Measurements from ENCODE around the gene SEZ6L2.
"Not testable (repeated sequence)": the region's sequence is repeated elsewhere in the genome, so short reads cannot be mapped to it uniquely, and the experiment has no call there.

SEZ6L2 gene

DNA sequence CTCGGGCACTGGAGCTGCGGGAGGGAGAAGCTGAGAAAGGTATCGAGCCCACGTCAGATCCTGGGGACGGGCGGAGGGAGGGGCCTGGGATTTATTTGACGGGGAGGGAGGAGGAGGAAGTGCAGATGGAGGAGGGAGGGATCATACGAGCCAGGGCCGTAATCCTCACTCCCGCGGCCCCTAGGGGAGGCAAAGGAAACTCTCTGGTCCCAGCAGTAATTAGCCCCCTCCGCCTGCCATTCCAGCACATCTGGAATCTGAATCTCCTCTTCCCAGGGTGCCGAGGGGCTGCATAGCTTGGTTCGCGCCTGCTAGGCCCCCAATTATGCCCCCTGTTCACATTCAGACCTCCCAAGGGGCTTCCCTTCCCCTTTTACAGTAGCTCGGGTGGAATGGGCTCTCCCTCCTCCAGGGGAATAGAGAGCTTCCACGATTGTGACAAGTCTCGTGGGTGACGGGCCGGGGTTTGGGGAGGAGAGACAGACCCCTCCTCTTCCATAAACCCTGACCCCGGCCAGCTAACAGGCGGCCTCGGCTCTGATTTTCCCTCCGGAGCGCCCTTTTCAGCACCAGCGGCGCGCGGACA lies at the start of gene SEZ6L2:
Gene SEZ6L2 (minus strand): TSS at position 35 of the 586 bp plus-strand sequence. CDS start 531 bp downstream, outside the sequence.
- peaks cover 17% of the 10 kb centered on the region for H3K4me1 Mint-ChIP-seq (ENCODE audit: low read depth)
- DNase-seq = no peak
- peak within 1 kb of the TSS; percentile 84 for H3K4me3 Mint-ChIP-seq
- no peaks in the 10 kb centered on the region for H3K9me3 Mint-ChIP-seq
- H3K27me3 Mint-ChIP-seq = peaks cover 27% of the 10 kb centered on the region
- no peaks in the 10 kb centered on the region for H3K36me3 Mint-ChIP-seq (ENCODE audit: low read depth)
- peak within 1 kb of the TSS; percentile 75 for H3K27ac Mint-ChIP-seq

DNA sequence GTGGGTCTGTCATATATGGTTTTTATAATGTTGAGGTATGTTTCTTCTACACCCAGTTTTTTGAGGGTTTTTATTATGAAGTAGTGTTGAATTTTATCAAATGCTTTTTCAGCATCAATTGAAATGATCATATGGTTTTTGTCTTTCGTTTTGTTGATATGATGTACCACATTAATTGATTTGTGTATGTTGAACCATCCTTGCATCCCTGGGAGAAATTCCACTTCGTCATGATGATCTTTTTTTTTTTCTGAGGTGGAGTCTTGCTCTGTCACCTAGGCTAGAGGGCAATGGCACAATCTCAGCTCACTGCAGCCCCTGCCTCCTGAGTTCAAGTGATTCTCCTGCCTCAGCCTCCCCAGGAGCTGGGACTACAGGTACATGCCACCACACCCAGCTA lies 48.5 kb upstream of the SEZ6L2 start:
- peaks cover 3% of the 10 kb centered on the region for H3K9me3 Mint-ChIP-seq
- H3K4me3 Mint-ChIP-seq = no peak overlapping the region
- DNase-seq = no peak
- H3K27ac Mint-ChIP-seq = no peak overlapping the region
- H3K4me1 Mint-ChIP-seq (ENCODE audit: low read depth) = peaks cover 9% of the 10 kb centered on the region
- H3K27me3 Mint-ChIP-seq = no peaks in the 10 kb centered on the region
- H3K36me3 Mint-ChIP-seq (ENCODE audit: low read depth) = no peaks in the 10 kb centered on the region

DNA sequence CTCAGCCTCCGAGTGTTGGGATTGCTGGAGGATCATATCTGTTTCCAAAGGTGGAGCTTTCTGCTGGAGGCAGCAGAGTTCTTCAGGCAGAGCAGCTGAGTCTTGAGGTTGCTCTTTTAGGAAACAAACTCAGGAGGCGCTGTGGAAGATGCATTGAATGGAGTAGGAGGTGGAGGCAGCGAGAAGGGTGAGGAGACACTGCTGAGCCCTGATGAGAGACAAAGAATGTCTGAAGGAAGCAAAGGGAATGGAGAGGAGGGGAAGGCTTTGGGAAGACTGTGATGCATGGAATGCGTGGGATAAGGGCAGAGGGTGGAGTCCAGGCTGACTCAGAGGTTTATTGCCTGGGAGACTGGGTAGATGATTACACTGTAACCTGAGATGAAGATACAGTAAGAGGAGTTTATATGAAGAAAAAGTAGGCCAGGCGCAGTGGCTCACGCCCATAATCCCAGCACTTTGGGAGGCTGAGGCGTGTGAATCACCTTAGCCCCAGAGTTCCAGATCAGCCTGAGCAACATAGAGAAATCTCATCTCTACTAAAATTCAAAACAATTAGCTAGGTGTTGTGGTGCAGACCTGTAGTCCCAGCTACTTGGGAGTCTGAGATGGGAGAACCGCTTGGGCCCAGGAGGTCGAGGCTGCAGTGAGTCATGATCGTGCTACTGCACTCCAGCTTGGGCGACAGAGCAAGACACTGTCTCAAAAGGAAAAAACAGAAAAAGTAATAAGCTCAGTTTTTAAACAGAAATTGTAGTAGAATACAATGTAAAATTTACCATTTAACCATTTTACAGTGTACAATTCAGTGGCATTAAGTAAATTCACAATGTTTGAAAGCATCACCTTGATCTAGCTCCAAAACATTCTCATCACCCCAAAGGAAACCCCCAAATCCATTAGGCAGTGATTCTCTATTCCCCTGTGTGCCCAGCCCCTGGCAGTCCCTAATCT lies 44.8 kb upstream of the SEZ6L2 start:
- no peak overlapping the region for H3K27ac Mint-ChIP-seq
- no peak overlapping the region for H3K4me3 Mint-ChIP-seq
- DNase-seq = no peak
- H3K4me1 Mint-ChIP-seq (ENCODE audit: low read depth) = peaks cover 12% of the 10 kb centered on the region
- no peaks in the 10 kb centered on the region for H3K36me3 Mint-ChIP-seq (ENCODE audit: low read depth)
- no peaks in the 10 kb centered on the region for H3K27me3 Mint-ChIP-seq
- H3K9me3 Mint-ChIP-seq = no peaks in the 10 kb centered on the region

DNA sequence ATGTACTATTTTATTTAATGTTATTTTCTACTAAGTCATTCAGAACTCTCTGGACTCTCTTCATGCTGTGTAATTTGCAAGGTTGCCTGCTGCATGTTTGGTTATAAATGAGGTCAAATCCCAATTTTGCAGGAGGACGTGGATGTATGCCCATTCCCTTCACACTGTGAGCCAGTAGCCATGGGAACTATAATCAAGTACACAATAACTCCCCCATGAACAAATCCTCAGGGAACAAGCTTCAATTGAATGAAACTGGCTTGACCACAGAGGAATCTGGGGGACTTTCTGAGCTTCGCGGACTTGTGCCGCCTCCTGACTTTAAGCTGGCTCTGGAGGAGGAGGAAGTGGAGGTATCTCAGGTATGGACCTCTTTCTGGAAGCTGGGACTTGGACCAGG lies 41.3 kb upstream of the SEZ6L2 start:
- H3K27ac Mint-ChIP-seq = no peak overlapping the region
- no peaks in the 10 kb centered on the region for H3K27me3 Mint-ChIP-seq
- no peaks in the 10 kb centered on the region for H3K36me3 Mint-ChIP-seq (ENCODE audit: low read depth)

DNA sequence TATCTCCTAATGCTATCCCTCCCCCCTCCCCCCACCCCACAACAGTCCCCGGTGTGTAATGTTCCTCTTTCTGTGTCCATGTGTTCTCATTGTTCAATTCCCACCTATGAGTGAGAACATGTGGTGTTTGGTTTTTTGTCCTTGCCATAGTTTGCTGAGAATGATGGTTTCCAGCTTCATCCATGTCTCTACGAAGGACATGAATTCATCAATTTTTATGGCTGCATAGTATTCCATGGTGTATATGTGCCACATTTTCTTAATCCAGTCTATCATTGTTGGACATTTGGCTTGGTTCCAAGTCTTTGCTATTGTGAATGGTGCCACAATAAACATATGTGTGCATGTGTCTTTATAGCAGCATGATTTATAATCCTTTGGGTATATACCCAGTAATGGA lies 32.4 kb upstream of the SEZ6L2 start:
- H3K36me3 Mint-ChIP-seq (ENCODE audit: low read depth); H3K9me3 Mint-ChIP-seq; H3K27ac Mint-ChIP-seq; H3K27me3 Mint-ChIP-seq; H3K4me3 Mint-ChIP-seq; DNase-seq; H3K4me1 Mint-ChIP-seq (ENCODE audit: low read depth): not testable (repeated sequence)

More for the DNA sequence above, 41.3 kb upstream of the SEZ6L2 start:
- DNase-seq = no peak
- H3K9me3 Mint-ChIP-seq = no peaks in the 10 kb centered on the region
- H3K4me3 Mint-ChIP-seq = no peak overlapping the region
- H3K4me1 Mint-ChIP-seq (ENCODE audit: low read depth) = peaks cover 12% of the 10 kb centered on the region

DNA sequence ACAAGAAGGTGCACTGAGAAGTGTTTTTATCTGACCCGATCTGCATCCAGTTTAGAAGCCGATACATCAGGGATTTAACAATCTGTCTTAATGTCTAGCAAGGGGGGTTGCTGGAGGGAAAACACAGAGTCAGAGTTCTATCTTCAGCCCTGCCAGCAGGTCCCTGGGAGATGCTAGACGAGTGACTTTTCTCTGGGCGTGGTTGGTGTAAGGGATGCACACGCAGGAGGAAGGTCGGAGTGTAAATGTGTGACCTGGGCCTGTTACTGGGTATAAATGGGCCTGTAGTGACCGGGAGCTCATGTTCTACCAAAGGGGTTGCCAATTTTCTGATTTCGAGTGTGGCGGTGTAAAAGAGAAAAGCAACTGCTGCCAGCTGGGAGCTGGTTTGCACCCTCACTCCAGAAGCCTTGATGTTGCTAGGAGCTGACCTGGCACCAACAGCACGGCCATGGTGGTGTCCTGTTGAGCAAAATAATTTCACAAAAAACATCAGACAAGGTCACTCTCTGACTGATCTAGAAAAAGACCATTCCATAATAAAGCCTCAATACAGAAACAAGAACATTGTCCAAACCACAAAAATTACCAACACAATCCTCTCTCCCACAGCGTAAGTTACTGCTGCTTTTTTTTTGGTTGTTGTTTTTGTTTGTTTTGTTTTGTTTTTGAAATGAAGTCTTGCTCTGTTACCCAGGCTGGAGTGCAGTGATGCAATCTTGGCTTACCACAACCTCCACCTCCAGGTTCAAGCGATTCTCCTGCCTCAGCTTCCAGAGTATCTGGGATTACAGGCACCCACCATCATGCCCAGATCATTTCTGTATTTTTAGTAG lies 27.9 kb upstream of the SEZ6L2 start:
- H3K27ac Mint-ChIP-seq = peak overlapping the region; percentile 97
- DNase-seq = no peak
- H3K9me3 Mint-ChIP-seq = no peaks in the 10 kb centered on the region

DNA sequence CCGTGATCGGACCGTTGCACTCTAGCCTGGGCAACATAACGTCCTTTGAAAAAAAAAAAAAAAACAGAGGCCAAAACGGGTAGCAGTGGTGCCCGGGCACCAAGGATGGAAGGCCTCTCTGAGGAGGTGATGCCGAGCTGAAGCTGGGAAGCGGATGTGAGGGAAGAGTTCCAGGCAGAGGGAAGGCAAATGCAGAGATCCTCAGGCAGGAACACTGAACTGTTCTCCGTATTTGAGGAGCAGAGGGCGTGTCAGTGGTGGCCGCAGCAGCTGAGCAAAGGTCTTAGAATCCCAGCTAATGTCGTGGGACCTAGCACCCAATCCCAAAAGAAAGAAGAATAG lies 27.3 kb upstream of the SEZ6L2 start:
- peak overlapping the region; percentile 89 for H3K4me3 Mint-ChIP-seq
- H3K9me3 Mint-ChIP-seq = no peaks in the 10 kb centered on the region
- peaks cover 37% of the 10 kb centered on the region for H3K36me3 Mint-ChIP-seq (ENCODE audit: low read depth)
- no peaks in the 10 kb centered on the region for H3K27me3 Mint-ChIP-seq
- H3K27ac Mint-ChIP-seq = peak overlapping the region; percentile 97
- DNase-seq = no peak
- H3K4me1 Mint-ChIP-seq (ENCODE audit: low read depth) = peaks cover 35% of the 10 kb centered on the region

More for the DNA sequence above, 27.9 kb upstream of the SEZ6L2 start:
- H3K4me3 Mint-ChIP-seq = peak overlapping the region; percentile 89
- peaks cover 35% of the 10 kb centered on the region for H3K4me1 Mint-ChIP-seq (ENCODE audit: low read depth)
- H3K36me3 Mint-ChIP-seq (ENCODE audit: low read depth) = peaks cover 31% of the 10 kb centered on the region
- H3K27me3 Mint-ChIP-seq = no peaks in the 10 kb centered on the region

DNA sequence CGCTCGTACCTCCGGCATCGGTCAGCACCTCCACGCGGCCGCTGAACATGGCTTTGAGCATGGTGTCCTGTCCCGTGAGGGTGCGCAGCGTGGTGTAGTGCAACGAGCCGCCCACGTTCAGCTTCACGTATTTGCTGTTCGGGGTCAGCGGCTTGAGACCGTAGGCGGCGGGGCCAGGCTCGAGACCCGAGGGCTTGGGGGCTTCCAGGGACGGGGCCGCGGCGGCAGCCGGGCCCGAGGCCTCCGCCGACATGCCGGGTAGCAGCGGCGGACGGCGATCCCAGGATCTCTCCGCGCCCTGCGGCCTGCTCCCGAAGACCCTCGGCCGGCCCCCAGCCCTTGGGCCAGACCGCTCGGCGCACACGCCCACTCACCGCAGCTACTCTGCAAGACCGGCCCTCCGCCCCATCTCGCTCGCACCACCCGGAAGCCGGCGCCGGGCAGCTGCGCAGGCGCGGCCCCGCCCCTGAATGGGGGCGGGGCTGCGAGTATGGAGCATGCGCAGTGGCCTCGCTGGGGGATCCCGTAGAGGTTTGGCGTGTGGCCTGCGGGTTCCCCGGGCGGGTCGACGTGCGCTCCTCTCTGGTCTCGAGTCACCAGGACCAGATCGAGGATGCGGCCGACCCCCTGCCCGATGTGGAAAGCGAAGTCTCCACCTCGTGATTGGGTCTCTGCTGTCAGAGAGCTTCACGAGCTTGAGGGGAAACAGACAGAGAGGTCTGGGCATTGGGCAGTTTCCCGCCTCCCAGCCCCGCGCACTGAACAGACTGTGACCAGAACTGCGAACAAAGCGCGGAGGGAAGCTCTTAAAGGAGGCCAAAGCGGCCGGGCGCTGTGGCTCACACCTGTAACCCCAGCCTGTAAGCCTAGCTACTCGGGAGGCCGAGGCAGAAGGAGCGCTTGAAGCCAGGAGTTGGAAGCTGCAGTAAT lies 26.7 kb upstream of the SEZ6L2 start, which contains the start of gene KCTD13:
Gene KCTD13 (minus strand): TSS at position 446 of the 930 bp plus-strand sequence. CDS start 193 bp downstream, at position 253.
- Mint-ChIP-seq H3K27me3 (no peaks in the 10 kb centered on the region), H3K4me3 (peak within 1 kb of the TSS; percentile 89), H3K27ac (peak within 1 kb of the TSS; percentile 97), H3K36me3 (ENCODE audit: low read depth) (peaks cover 43% of the 10 kb centered on the region), H3K4me1 (ENCODE audit: low read depth) (peaks cover 37% of the 10 kb centered on the region), H3K9me3 (no peaks in the 10 kb centered on the region)
- DNase-seq = peak; percentile 99

DNA sequence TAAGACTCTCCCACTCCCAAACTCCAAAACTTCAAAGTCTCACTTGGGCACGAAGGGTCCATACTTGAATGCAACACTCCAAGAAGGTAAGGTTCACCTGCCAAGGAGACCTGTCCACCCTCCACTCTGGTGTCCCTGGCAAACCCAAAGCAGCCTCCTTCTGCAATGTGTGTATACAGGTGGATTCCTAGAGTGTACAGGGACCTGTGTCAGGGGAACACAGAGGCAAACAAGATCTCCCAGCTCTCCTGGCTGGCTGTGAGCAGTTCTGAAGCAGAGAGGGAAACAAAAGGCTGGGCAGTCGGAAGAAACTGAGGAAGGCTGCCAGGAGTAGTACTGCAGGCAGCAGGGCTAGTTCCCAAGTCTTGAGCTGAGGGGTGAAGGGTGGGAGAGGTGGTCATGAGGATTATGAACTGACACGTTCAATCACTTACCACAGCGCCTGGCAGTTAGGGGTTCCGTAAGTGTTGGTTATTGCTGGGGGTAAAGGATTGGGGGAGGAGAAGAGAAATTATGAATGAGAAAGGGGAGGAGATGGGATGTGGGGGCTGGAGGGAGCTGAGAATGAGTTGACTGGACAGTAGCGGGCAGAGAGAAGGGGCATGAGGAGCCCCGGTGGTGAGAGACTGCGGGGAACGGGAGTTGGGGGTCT lies 25.9 kb upstream of the SEZ6L2 start:
- Mint-ChIP-seq H3K36me3 (ENCODE audit: low read depth) (peaks cover 51% of the 10 kb centered on the region), H3K4me1 (ENCODE audit: low read depth) (peaks cover 44% of the 10 kb centered on the region), H3K4me3 (peak overlapping the region; percentile 89), H3K27me3 (no peaks in the 10 kb centered on the region), H3K27ac (peak overlapping the region; percentile 91), H3K9me3 (no peaks in the 10 kb centered on the region)
- no peak for DNase-seq

DNA sequence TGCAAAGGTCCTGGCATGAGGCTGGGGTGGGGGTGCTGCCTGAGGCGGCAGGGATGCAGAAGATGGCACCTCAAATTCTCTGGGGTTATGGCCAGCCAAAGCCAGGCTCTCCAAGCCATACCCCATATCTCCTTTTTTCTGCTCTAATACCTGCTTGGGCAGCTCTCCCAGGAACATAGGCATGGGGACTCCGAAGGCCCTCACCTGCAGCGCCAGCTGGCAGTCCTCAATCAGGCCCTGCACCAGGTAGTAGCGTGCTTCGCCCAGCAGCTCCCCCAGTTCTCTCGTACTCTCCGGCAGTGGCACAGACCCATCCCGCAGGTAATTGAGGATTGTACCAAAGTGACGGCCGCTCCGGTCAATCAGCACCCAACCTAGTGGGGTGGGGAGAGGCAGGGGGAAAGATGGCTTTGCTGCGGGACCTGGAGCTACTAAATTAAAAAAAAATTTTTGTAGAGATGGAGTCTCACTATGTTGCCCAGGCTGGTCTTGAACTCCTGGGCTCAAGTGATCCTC lies 23.7 kb upstream of the SEZ6L2 start:
- Mint-ChIP-seq H3K4me1 (ENCODE audit: low read depth) (peaks cover 44% of the 10 kb centered on the region), H3K9me3 (no peaks in the 10 kb centered on the region), H3K27me3 (no peaks in the 10 kb centered on the region), H3K36me3 (ENCODE audit: low read depth) (peaks cover 66% of the 10 kb centered on the region), H3K27ac (peak overlapping the region; percentile 22), H3K4me3 (no peak overlapping the region)
- no peak for DNase-seq

DNA sequence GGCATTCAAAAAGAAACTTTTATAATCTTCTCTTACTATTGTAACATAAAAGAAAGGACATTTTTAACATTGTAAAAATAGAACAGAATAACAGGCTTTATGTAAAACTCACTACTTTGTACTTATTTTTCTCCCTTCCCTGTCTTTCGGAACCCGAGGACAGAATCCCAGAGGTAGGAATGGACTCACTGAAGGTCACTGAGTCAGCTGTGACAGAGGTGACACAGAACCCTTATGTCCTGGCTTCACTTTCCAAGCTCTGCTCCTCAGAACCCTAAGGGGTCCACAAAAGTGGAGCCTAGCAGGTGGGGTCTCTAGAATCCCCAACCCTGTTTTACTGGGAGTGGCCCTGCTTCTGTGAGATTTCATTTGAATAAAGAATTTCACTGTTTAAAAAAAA lies 23.0 kb upstream of the SEZ6L2 start:
- H3K4me3 Mint-ChIP-seq = no peak overlapping the region
- no peaks in the 10 kb centered on the region for H3K9me3 Mint-ChIP-seq
- peaks cover 73% of the 10 kb centered on the region for H3K36me3 Mint-ChIP-seq (ENCODE audit: low read depth)
- DNase-seq = no peak
- H3K27me3 Mint-ChIP-seq = no peaks in the 10 kb centered on the region
- H3K4me1 Mint-ChIP-seq (ENCODE audit: low read depth) = peaks cover 42% of the 10 kb centered on the region
- H3K27ac Mint-ChIP-seq = peak overlapping the region; percentile 22

DNA sequence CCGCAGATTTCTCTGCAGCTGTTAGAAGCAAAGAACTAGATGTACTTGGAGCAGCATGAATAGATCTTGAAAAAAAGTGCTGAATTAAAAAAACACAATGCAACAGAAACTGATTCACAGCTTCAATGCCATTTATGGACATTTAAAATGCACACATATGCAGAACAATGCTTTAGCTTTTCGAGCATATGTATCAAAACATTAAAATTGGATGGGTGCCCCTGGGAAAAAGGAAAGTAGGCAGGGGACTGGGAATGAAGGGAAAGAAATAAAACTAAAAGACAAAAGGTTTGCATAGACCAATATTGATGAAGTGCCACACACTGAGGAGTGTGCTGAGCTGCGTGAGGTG lies 21.7 kb upstream of the SEZ6L2 start:
- DNase-seq = no peak
- peaks cover 83% of the 10 kb centered on the region for H3K36me3 Mint-ChIP-seq (ENCODE audit: low read depth)
- H3K4me3 Mint-ChIP-seq = no peak overlapping the region
- peaks cover 33% of the 10 kb centered on the region for H3K4me1 Mint-ChIP-seq (ENCODE audit: low read depth)
- H3K27me3 Mint-ChIP-seq = no peaks in the 10 kb centered on the region
- no peaks in the 10 kb centered on the region for H3K9me3 Mint-ChIP-seq
- no peak overlapping the region for H3K27ac Mint-ChIP-seq
